SW480 (cell line): ENCODE measurements around the gene IZUMO4.
"Not testable (repeated sequence)": the region's sequence is repeated elsewhere in the genome, so short reads cannot be mapped to it uniquely, and the experiment has no call there.

Experiments
- DNase-seq: peaks from one replicate; pipeline ENCODE4 v3.0.0-alpha.2; 2016; ENCODE audit warnings: low spot score

IZUMO4 gene

GRCh38 chr19:2123682-2124387 is 27.1 kb downstream of the IZUMO4 start:
- DNase-seq: no peak

DNA sequence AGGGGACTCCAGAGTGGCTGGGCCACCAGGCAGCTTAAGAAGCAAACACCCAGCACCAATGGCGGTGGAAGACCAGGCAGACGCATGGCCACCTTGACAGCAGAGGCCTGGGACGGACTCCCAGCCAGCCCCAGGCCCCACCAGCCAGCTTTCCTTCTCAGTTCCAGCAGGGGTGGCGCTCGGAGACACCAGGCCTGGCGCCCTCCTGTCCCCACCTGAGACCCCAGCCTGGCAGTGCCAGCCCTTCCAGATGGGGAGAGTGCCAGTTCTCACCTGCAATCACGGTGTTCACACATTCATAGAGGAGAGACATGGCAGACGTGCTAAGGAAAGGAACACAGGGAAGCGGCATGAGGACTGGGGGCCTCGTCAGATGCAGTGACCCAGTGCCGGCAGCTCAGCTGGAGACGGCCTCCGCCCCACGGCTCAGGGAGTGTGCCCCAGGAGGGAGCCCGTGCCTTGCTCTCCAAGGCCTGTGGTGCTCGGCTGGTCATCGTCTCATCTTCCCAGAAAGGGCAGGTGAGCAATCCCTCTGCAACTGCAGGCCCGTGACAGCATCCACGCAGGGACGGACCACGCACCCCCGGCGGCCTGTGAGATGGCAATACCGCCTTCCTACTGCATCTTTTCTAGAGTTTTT is 30.3 kb downstream of the IZUMO4 start:
- DNase-seq: no peak

DNA sequence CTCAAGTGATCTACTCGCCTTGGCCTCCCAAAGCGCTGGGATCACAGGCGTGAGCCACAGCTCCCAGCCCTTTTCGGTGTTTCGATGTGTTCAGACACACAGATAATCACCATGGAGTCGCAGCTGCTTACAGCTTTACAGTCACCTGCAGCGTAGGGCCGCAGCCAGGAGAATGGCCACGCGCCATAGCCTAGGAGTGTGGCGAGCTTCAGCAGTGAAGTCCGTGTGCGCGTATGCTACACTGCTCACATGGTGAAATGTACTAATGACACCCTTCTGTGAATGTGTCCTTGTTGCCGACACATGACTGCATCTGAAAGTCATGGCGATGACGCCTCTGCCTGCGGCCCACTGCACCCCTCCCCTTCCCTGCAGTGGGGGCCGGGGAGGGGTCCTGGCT is 31.0 kb downstream of the IZUMO4 start:
- DNase-seq: no peak

- DNase-seq: not testable (repeated sequence)
These were observed 31.5 kb downstream of the IZUMO4 start for GRCh38 chr19:2128252-2128651.

GRCh38 chr19:2129022-2129421 is 32.3 kb downstream of the IZUMO4 start:
- DNase-seq: no peak

DNA sequence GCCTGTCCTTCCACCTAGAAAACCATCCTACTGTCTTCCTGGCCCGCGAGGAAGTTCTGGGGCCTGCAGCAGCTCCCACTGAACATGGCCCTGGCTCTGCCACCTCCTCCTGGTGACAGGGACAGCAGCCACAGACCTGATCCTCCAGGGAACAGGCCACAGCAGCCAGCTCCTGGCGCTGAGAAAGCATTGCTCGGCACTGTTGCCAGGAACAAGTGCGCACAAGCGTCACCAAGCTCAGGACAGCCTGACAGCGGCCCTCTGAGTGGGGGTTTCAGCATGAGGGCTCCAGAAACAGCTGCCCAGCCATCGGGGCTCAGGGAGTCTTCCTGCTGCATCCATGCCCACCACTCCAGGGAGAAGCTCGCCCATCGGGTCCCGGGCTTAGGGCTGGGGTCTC is 32.8 kb downstream of the IZUMO4 start:
- no peak for DNase-seq

DNA sequence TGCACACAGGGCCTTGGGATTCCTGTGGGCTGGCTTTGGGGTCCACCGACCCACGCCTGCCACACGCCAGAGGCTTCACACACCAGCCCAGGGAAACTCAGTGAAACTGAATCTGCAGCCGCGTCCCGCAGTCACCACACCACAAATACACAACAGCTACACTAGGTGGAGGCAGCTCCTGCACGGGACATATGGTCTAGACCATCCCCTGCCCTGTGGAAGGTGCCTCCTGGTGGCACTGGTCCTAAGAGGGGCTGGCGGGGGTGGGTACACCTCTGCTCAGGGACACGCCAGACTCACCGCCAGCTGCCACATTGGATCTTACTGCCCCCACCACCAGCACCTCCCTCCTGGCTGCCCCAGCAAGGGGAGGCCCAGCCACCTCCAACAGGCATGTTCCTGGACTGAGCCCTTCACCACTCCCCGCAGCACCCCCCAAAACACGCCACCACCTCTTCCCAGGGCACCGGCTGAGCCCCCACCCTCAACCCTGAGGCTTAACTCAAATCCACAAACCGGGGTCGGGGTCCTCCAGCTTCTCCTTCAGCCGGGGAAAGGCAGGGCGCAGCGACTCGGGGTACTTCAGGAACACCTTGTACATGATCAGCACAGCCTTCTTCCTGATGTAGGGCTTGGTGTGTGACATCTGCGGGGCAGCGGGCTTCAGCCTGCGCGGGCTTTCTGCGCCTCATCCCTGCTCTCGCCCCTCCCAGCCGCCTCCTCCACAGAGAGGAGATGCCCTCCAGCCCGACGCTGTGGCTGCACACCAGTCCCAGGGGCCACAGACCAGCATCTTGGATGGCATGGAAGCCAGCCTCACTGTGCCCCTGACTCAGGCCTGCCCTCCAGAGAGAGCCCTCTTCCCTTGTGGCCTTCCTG is 33.4 kb downstream of the IZUMO4 start:
- DNase-seq: no peak

DNA sequence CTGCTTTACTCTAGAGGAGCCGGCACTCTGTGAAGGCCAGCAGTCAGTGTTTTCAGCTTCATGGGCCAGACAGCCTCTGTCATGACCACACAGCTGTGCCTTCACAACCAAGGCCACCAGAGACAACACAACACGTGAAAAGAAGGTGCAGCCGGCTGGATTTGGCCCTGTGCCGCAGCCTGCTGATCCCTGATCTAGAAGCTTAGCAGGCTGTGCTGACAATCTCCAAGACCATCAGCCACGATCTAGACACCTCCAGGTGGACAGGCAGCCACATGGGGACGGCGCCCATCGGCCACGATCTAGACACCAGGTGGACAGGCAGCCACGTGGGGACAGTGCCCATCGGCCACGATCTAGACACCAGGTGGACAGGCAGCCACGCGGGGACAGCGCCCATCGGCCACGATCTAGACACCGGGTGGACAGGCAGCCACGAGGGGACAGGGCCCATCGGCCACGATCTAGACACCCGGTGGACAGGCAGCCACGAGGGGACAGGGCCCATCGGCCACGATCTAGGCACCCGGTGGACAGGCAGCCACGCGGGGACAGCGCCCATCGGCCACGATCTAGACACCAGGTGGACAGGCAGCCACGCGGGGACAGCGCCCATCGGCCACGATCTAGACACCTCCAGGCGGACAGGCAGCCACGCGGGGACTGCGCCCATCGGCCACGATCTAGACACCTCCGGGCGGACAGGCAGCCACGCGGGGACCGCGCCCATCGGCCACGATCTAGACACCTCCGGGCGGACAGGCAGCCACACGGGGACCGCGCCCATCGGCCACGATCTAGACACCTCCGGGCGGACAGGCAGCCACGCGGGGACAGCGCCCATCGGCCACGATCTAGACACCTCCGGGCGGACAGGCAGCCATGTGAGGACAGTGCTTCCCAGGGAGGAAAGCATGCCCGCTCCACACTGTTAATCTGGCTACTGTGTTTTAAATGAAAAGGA is 34.6 kb downstream of the IZUMO4 start:
- not testable (repeated sequence) for DNase-seq

- DNase-seq: no peak
These were observed 35.5 kb downstream of the IZUMO4 start for GRCh38 chr19:2132191-2132590.

- no peak for DNase-seq
These were observed 36.2 kb downstream of the IZUMO4 start for GRCh38 chr19:2132731-2133490.

DNA sequence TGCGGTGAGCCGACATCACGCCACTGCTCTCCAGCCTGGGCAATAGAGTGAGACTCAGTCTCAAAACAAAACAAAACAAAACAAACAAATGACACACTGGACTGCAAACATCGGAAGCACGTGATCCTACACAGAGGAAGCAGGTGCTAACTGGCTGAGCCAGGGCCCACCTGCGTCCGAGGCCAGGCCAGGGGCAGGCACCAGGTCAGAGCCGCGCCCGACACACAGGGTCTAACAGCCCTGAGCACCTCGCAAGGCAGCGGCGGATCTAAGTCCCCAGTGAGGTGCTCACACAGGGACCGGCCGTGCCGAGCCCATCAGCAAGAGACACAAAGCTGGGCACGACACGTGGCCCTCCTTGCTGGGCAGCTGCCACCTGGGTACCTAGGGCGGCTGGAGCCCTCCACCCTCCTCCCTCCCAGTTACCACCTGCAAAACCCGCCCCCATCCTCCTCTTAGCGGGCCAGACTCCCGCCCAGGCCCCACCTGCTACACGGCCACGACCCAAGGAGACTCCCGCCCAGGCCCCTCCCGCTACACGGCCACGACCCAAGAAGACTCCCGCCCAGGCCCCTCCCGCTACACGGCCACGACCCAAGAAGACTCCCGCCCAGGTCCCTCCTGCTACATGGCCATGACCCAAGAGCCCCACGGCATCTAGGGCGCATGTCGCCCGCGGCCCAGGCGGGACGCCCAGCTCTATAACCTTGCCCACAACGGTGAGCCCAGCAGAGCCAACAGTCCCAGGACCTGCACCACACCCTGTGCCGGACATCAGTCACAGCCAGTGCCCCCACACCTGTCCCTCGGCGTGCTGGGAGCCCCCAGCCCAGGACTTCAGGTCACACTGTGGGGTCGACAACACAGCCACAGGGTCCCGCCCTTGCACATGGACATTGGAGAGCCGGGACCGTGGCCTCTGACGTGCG is 39.0 kb downstream of the IZUMO4 start:
- DNase-seq: no peak

- DNase-seq: no peak
These were observed 40.1 kb downstream of the IZUMO4 start for GRCh38 chr19:2136796-2137195.

DNA sequence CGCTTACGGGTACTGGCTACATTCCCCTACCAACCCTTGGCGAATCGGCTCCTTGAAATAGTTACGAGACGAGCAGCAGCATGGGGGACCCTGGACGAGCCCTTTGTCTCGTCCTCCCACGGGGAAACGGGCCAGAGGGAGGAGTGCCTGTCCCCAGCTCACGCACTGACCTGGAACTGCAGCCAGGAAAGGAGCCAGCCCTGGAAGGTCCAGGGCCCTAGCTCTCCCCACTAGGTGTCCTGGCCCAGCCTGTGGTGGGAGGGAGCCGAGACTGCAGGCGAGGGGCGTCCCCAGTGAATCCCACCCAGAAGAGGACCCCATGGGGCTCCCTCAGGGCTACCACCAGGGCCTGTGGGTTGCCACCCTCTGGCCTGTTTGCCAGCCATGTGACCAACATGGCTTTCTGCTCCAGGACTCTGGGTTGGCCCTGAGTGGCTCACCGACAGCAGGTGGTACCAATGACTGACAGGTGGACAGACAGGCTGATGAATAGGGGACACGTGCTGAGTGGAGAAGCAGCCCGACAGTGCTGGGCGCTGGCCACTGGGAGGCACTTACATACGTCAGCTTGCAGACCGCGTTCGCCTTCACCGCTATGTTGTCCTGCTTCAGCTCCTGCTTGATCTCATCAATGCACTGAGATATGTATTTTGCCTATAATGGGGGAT is 41.5 kb downstream of the IZUMO4 start:
- no peak for DNase-seq

DNA sequence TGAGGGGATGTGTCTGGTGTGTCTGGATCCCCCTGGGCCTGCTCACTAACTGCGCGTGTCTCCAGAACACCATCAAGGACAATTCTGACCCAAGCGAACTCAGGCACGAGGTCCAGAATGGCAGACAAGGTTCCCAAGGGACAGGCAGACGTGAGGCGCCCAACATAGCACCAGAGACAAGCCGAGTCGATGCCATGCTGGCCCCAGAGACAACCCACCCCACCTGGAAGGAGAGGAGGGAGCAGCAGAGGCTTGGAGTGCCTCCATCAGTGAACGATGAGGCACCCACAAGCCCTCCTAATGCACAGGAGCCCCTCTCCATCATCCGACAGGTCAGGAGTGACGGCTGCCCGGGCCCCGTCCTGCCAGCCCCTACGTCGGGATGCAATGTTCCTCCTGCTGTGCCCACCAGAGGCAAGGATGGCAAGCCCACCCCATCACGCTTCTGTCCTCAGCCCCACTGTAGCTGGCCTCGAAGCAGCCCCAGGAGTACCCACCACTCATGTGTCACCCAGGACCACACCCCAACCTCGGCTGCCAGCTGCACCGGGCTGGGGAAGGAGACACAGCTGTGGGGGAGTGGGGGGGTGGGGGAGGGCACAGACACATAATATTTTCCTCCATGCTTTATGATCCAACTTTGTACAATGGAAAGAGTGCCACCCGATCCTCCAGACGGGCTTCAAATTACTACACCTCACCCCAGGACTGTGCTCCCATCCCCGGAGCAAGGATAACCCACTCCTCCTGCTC is 42.8 kb downstream of the IZUMO4 start:
- DNase-seq: no peak

DNA sequence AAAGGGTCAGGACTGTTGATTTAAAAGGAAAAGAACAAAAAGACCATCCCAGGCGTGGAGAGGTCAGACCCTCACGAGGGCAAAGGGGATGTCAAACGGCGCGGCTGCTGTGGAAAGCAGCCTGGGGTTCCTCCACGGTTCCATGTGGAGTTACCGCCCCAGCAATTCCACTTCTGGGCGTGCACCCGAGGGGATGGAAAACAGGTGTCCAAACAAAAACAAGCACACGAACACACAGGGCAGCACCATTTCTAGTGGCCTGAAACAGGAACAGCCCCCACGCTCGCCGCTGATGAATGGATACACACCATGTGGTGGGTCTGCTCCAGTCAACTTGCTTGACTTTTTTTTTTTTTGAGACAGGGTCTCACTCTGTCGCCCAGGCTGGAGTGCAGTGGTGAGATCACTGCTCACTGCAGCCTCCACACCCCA is 43.4 kb downstream of the IZUMO4 start:
- no peak for DNase-seq

- no peak for DNase-seq
These were observed 45.6 kb downstream of the IZUMO4 start for GRCh38 chr19:2142173-2142829.

- DNase-seq: no peak
These were observed 47.5 kb downstream of the IZUMO4 start for GRCh38 chr19:2144190-2144589.

DNA sequence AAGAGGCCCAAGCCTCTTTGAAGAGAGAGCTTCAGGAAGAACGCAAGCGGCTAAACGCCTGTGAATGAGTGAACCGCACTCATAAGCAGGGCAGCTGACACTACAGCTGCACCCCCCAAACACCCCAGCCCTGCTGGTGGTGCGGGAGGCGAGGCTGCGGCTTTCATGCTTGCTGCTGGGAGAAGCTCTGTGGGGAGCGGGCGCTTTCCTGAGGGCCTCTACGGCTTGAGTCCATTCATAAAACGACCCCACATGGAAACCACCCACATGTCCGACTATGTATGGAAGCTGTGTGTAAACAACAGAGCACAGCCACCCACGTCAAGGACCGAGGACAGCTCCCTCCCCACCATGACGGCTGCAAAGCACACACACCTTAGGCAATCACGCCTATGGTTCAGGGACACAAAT is 49.1 kb downstream of the IZUMO4 start:
- DNase-seq: no peak
